GM21381 (cell line): ENCODE measurements around the gene LYZL2.
"Not testable (repeated sequence)": the region's sequence is repeated elsewhere in the genome, so short reads cannot be mapped to it uniquely, and the experiment has no call there.

Source experiments
- ATAC-seq: cut with Tn5 transposase; IDR thresholded peaks from one replicate; pipeline ENCODE4 v1.9.1; 2021; ENCODE audit warnings: mild to moderate bottlenecking, moderate library complexity; ENCODE audit not compliant: unreplicated experiment

Gene LYZL2

GRCh38 chr10:30596013-30596412 is 33.5 kb downstream of the LYZL2 start:
- no peak for ATAC-seq

- no peak for ATAC-seq
These were observed 35.5 kb downstream of the LYZL2 start for GRCh38 chr10:30594077-30594476.

- ATAC-seq, result not testable (repeated sequence)
These were observed 36.8 kb downstream of the LYZL2 start for GRCh38 chr10:30592770-30593169.

- ATAC-seq, result no peak
These were observed 38.3 kb downstream of the LYZL2 start for GRCh38 chr10:30591249-30591670.

- ATAC-seq, result no peak
These were observed 40.1 kb downstream of the LYZL2 start for GRCh38 chr10:30589441-30589840.

- peak; percentile 77 for ATAC-seq
These were observed 42.0 kb downstream of the LYZL2 start for GRCh38 chr10:30587522-30588031.

- ATAC-seq, result no peak
These were observed 42.7 kb downstream of the LYZL2 start for GRCh38 chr10:30586828-30587227.

GRCh38 chr10:30583778-30584415 is 45.7 kb downstream of the LYZL2 start:
- ATAC-seq, result peak; percentile 58

- ATAC-seq, result no peak
These were observed 47.7 kb downstream of the LYZL2 start for GRCh38 chr10:30581779-30582380.

GRCh38 chr10:30580676-30581075 is 48.9 kb downstream of the LYZL2 start:
- no peak for ATAC-seq

GRCh38 chr10:30580241-30580640 is 49.3 kb downstream of the LYZL2 start:
- ATAC-seq, result no peak

GRCh38 chr10:30579574-30579973 is 50.0 kb downstream of the LYZL2 start:
- ATAC-seq, result no peak

- no peak for ATAC-seq
These were observed 52.5 kb downstream of the LYZL2 start for GRCh38 chr10:30577048-30577447.

- ATAC-seq, result no peak
These were observed 52.9 kb downstream of the LYZL2 start for GRCh38 chr10:30576641-30577040.

- ATAC-seq, result no peak
These were observed 55.1 kb downstream of the LYZL2 start for GRCh38 chr10:30574432-30574796.

- ATAC-seq, result no peak
These were observed 55.7 kb downstream of the LYZL2 start for GRCh38 chr10:30573721-30574431.

GRCh38 chr10:30565449-30565848 is 64.1 kb downstream of the LYZL2 start:
- no peak for ATAC-seq

GRCh38 chr10:30562787-30563186 is 66.8 kb downstream of the LYZL2 start:
- no peak for ATAC-seq
